ENCODE results near the gene TMEM270. TPM values are rescaled to one million over a fixed set of nuclear protein-coding genes. Genes with fewer than 3 reads are reported as not detected.

Gene TMEM270
- total RNA-seq, 4 donors from 2014 or later, result not detected

- no peak for TF ChIP-seq CTCF (IDR thresholded peaks at IDR 0.05)
- TF ChIP-seq POLR2A (IDR thresholded peaks at IDR 0.05), result no peak
- intact Hi-C loops (cut with DNase I; ENCODE audit: low total_unique reads), result no loop called here
- no peak overlapping the region for H3K4me3 ChIP-seq (ENCODE audit: low read depth, poor library complexity, severe bottlenecking)
- WGBS, 2 donors, result 47 to 54% methylated on average over 24 to 25 of the region's 25 CpGs
- peak in 1 of 2 donors; percentile 93 for DNase-seq (ENCODE audit: low spot score in 2 of 2)
Measured at GRCh38 chr7:73885975-73886798, 25.2 kb downstream of the TMEM270 start.

- no peak overlapping the region for H3K4me3 ChIP-seq (ENCODE audit: low read depth, poor library complexity, severe bottlenecking)
- no peak for TF ChIP-seq CTCF (IDR thresholded peaks at IDR 0.05)
- TF ChIP-seq POLR2A (IDR thresholded peaks at IDR 0.05), result no peak
- DNase-seq (ENCODE audit: low spot score in 2 of 2), result no peak
- intact Hi-C loops (cut with DNase I; ENCODE audit: low total_unique reads), result no loop called here
- WGBS, 2 donors, result 96% methylated on average over 4 to 5 of the region's 5 CpGs
Measured at GRCh38 chr7:73887762-73888161, 26.8 kb downstream of the TMEM270 start.

GRCh38 chr7:73888959-73889358 is 28.0 kb downstream of the TMEM270 start:
- no peak overlapping the region for H3K4me3 ChIP-seq (ENCODE audit: low read depth, poor library complexity, severe bottlenecking)
- WGBS, 2 donors, result 73 to 78% methylated on average over 6 of the region's 6 CpGs
- TF ChIP-seq CTCF (IDR thresholded peaks at IDR 0.05), result no peak
- TF ChIP-seq POLR2A (IDR thresholded peaks at IDR 0.05), result no peak

GRCh38 chr7:73890555-73891147 is 29.7 kb downstream of the TMEM270 start:
- DNase-seq (ENCODE audit: low spot score in 2 of 2), result no peak
- WGBS, 2 donors, result 88 to 91% methylated on average over 16 of the region's 16 CpGs
- H3K4me3 ChIP-seq (ENCODE audit: low read depth, poor library complexity, severe bottlenecking), result no peak overlapping the region
- no peak for TF ChIP-seq CTCF (IDR thresholded peaks at IDR 0.05)
- TF ChIP-seq POLR2A (IDR thresholded peaks at IDR 0.05), result no peak
- intact Hi-C loops (cut with DNase I; ENCODE audit: low total_unique reads), result no loop called here

More at GRCh38 chr7:73888959-73889358, 28.0 kb downstream of the TMEM270 start:
- no peak for DNase-seq (ENCODE audit: low spot score in 2 of 2)
- intact Hi-C loops (cut with DNase I; ENCODE audit: low total_unique reads), result no loop called here

- intact Hi-C loops (cut with DNase I; ENCODE audit: low total_unique reads), result no loop called here
- no peak overlapping the region for H3K4me3 ChIP-seq (ENCODE audit: low read depth, poor library complexity, severe bottlenecking)
- TF ChIP-seq POLR2A (IDR thresholded peaks at IDR 0.05), result no peak
- TF ChIP-seq CTCF (IDR thresholded peaks at IDR 0.05), result no peak
- 87 to 92% methylated on average over 12 to 16 of the region's 16 CpGs for WGBS, 2 donors
- no peak for DNase-seq (ENCODE audit: low spot score in 2 of 2)
Measured at GRCh38 chr7:73891178-73891885, 30.4 kb downstream of the TMEM270 start.

All from lower leg skin (tissue), 4 donors.